Endodermal cell (in vitro differentiated cells): ENCODE measurements around the gene INTS6L. TPM values are rescaled to one million over a fixed set of nuclear protein-coding genes. Genes with fewer than 3 reads are reported as not detected.

Experiments
- DNase-seq: peaks from one replicate; pipeline ENCODE4 v3.0.0-alpha.2; 2017
- H3K27ac ChIP-seq: 2 replicates; pipeline ENCODE4 v1.5.1; 2013; ENCODE audit warnings: mild to moderate bottlenecking, low read depth, low read length, moderate library complexity
- H3K27me3 ChIP-seq: 2 replicates; pipeline ENCODE4 v1.6.1; 2013; ENCODE audit warnings: mild to moderate bottlenecking, low read length, moderate library complexity; ENCODE audit not compliant: insufficient read depth, control insufficient read depth, poor library complexity, severe bottlenecking
- H3K36me3 ChIP-seq: 2 replicates; pipeline ENCODE4 v1.7.0; 2013; ENCODE audit warnings: mild to moderate bottlenecking, low read length, moderate library complexity; ENCODE audit not compliant: control insufficient read depth, insufficient read depth
- H3K4me1 ChIP-seq: one replicate; pipeline ENCODE4 v1.7.0; 2013; ENCODE audit warnings: low read length; ENCODE audit not compliant: control insufficient read depth, insufficient read depth
- H3K4me3 ChIP-seq: 2 replicates; pipeline ENCODE4 v1.5.1; 2013; ENCODE audit warnings: mild to moderate bottlenecking, low read length, moderate library complexity
- H3K9ac ChIP-seq: 2 replicates; pipeline ENCODE4 v1.6.1; 2013; ENCODE audit warnings: mild to moderate bottlenecking, low read length, moderate library complexity; ENCODE audit not compliant: poor library complexity, severe bottlenecking; ENCODE audit errors: extremely low read depth
- H3K9me3 ChIP-seq: 2 replicates; pipeline ENCODE4 v1.6.1; 2013; ENCODE audit warnings: mild to moderate bottlenecking, low read length, moderate library complexity; ENCODE audit not compliant: control insufficient read depth
- H3K27ac Mint-ChIP-seq: 2 replicates; pipeline ENCODE4 v1.8.0; 2020; ENCODE audit warnings: mixed read lengths
- H3K27me3 Mint-ChIP-seq: 2 replicates; pipeline ENCODE4 v1.8.0; 2021; ENCODE audit warnings: mild to moderate bottlenecking, mixed read lengths; ENCODE audit not compliant: insufficient read depth
- H3K36me3 Mint-ChIP-seq: 2 replicates; pipeline ENCODE4 v1.8.0; 2020; ENCODE audit warnings: low read depth, mixed read lengths
- H3K4me1 Mint-ChIP-seq: 2 replicates; pipeline ENCODE4 v1.8.0; 2020; ENCODE audit warnings: mixed read lengths
- H3K4me3 Mint-ChIP-seq: 2 replicates; pipeline ENCODE4 v1.8.0; 2020; ENCODE audit warnings: mild to moderate bottlenecking, moderate library complexity, mixed read lengths
- H3K9me3 Mint-ChIP-seq: 2 replicates; pipeline ENCODE4 v1.8.0; 2020; ENCODE audit warnings: mild to moderate bottlenecking, mixed read lengths
- CTCF ChIP-seq: fragments of 200-600 bp; sonication (generic); conservative IDR thresholded peaks from 2 replicates; pipeline ENCODE4 v1.5.0; 2021; ENCODE audit warnings: antibody characterized with exemption, mild to moderate bottlenecking
- WGBS, 2 experiments: methylation state at CpG; one replicate each; pipeline versions ENCODE4 v1.1.5 to v1.1.7; 2013; ENCODE audit warnings: missing lambda C conversion rate in 2 of 2, mixed read lengths in 1 of 2; ENCODE audit not compliant: insufficient coverage in 1 of 2, insufficient read length in 1 of 2; 5-methylcytosine and 5-hydroxymethylcytosine counted together
- total RNA-seq, 2 donors: library from RNA; stranded (reverse); fragmentation: NEBNext Ultra II Directional in 1 of 2; extraction: Animal tissue kit (Norgen Biotek cat#: 25700) in 1 of 2; gene quantifications; 2 replicates in 1 of 2; 3 replicates in 1 of 2; pipeline ENCODE4 v1.2.1, GENCODE V29; 2021

INTS6L gene
- total RNA-seq, 2 donors from 2014 or later: 7.3 to 9.1 TPM

GRCh38 chrX:135497736-135498135 lies 22.7 kb upstream of the INTS6L start:
- Histone ChIP-seq H3K4me1 (no peaks in the 10 kb centered on the region), H3K9ac (no peak overlapping the region), H3K9me3 (no peaks in the 10 kb centered on the region), H3K4me3 (no peak overlapping the region), H3K27me3 (no peaks in the 10 kb centered on the region), H3K36me3 (no peaks in the 10 kb centered on the region), H3K27ac (no peak overlapping the region)
- Mint-ChIP-seq H3K4me1 (no peaks in the 10 kb centered on the region), H3K36me3 (no peaks in the 10 kb centered on the region), H3K4me3 (no peak overlapping the region), H3K27ac (no peak overlapping the region), H3K9me3 (peaks cover 34% of the 10 kb centered on the region), H3K27me3 (no peaks in the 10 kb centered on the region)
- WGBS, 2 experiments: 94 to 100% methylated on average over 2 to 5 of the region's 5 CpGs
- TF ChIP-seq CTCF: no peak
- DNase-seq: no peak

GRCh38 chrX:135498236-135498635 lies 22.2 kb upstream of the INTS6L start:
- no peaks in the 10 kb centered on the region for H3K4me1 Mint-ChIP-seq
- no peak overlapping the region for H3K27ac ChIP-seq
- H3K27me3 ChIP-seq: no peaks in the 10 kb centered on the region
- no peaks in the 10 kb centered on the region for H3K9me3 ChIP-seq
- peaks cover 36% of the 10 kb centered on the region for H3K9me3 Mint-ChIP-seq
- H3K36me3 Mint-ChIP-seq: no peaks in the 10 kb centered on the region
- no peak overlapping the region for H3K27ac Mint-ChIP-seq
- no peak overlapping the region for H3K9ac ChIP-seq
- no peaks in the 10 kb centered on the region for H3K27me3 Mint-ChIP-seq
- H3K36me3 ChIP-seq: no peaks in the 10 kb centered on the region
- TF ChIP-seq CTCF: no peak
- no peaks in the 10 kb centered on the region for H3K4me1 ChIP-seq
- H3K4me3 Mint-ChIP-seq: no peak overlapping the region
- DNase-seq: no peak
- no peak overlapping the region for H3K4me3 ChIP-seq
- 100% methylated on average over 2 of the region's 2 CpGs; no CpG with 5 or more reads in 1 of the 2 experiments for WGBS, 2 experiments

GRCh38 chrX:135505351-135505750 lies 15.1 kb upstream of the INTS6L start:
- no peaks in the 10 kb centered on the region for H3K36me3 ChIP-seq
- TF ChIP-seq CTCF: no peak
- H3K4me3 ChIP-seq: no peak overlapping the region
- H3K9me3 ChIP-seq: no peaks in the 10 kb centered on the region
- H3K9ac ChIP-seq: no peak overlapping the region
- Mint-ChIP-seq H3K9me3 (peaks cover 38% of the 10 kb centered on the region), H3K36me3 (no peaks in the 10 kb centered on the region), H3K4me3 (no peak overlapping the region), H3K4me1 (no peaks in the 10 kb centered on the region), H3K27me3 (no peaks in the 10 kb centered on the region), H3K27ac (no peak overlapping the region)
- H3K4me1 ChIP-seq: no peaks in the 10 kb centered on the region
- H3K27ac ChIP-seq: no peak overlapping the region
- H3K27me3 ChIP-seq: no peaks in the 10 kb centered on the region
- DNase-seq: no peak
